ENCODE data around the gene GTPBP4. TPM values are rescaled to one million over a fixed set of nuclear protein-coding genes. Genes with fewer than 3 reads are reported as not detected.

The GTPBP4 gene
- total and polyA plus RNA-seq, 2 donors, result 32.0 to 39.4 TPM

DNA sequence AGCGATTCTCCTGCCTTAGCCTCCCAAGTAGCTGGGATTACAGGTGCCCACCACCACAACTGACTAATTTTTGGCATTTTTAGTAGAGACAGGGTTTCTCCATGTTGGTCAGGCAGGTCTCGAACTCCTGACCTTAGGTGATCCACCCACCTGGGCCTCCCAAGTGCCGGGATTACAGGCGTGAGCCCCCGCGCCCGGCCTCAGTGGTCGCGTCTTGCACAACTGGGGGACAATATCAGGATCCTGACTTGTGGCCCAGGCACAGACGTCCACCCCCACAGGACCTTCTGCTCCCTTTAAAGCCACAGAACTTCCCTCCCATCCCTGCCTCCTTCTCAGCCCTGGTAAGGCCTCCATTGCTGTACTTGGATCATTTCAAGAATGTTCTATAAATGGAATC is 39.9 kb upstream of the GTPBP4 start:
- H3K36me3 ChIP-seq (ENCODE audit: control insufficient read depth in 2 of 2, insufficient read depth in 2 of 2, low read length in 1 of 2), result no peaks in the 10 kb centered on the region
- no peaks in the 10 kb centered on the region for H3K27me3 ChIP-seq (ENCODE audit: control insufficient read depth in 2 of 2, insufficient read depth in 1 of 2, low read length in 1 of 2)
- no peak overlapping the region for H3K4me3 ChIP-seq (ENCODE audit: low read length in 2 of 2)
- H3K4me1 ChIP-seq (ENCODE audit: control insufficient read depth in 2 of 2, insufficient read depth in 2 of 2, low read length in 2 of 2), result no peaks in the 10 kb centered on the region
- no peak for DNase-seq (ENCODE audit: low read depth in 6 of 9, low spot score in 9 of 9)
- no peak overlapping the region for H3K27ac ChIP-seq (ENCODE audit: low read depth in 1 of 2, low read length in 1 of 2)
- no peaks in the 10 kb centered on the region for H3K9me3 ChIP-seq (ENCODE audit: control insufficient read depth in 2 of 2, insufficient read depth in 1 of 2, low read length in 1 of 2)
- WGBS, result 97% methylated on average over 10 of the region's 10 CpGs

DNA sequence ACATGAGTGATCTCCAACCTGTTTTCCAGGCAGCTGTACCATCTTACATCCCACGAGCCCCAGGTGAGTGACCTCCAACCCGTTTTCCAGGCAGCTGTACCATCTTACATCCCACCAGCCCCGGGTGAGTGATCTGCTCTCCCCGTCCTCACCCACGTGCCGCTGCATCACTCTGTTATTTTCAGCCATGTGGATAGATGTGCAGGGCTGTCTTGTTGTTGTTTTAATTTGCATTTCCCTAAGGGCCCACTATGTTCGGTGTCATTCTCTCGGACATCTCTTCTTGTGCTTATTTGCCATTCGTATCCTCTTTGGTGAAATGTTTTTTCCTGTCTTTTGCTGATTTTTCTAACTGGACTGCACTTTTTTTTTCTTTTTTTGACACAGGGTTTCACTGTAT is 38.8 kb upstream of the GTPBP4 start:
- Histone ChIP-seq H3K4me3 (ENCODE audit: low read length in 2 of 2) (no peak overlapping the region), H3K4me1 (ENCODE audit: control insufficient read depth in 2 of 2, insufficient read depth in 2 of 2, low read length in 2 of 2) (no peaks in the 10 kb centered on the region), H3K27ac (ENCODE audit: low read depth in 1 of 2, low read length in 1 of 2) (no peak overlapping the region), H3K27me3 (ENCODE audit: control insufficient read depth in 2 of 2, insufficient read depth in 1 of 2, low read length in 1 of 2) (no peaks in the 10 kb centered on the region), H3K36me3 (ENCODE audit: control insufficient read depth in 2 of 2, insufficient read depth in 2 of 2, low read length in 1 of 2) (no peaks in the 10 kb centered on the region), H3K9me3 (ENCODE audit: control insufficient read depth in 2 of 2, insufficient read depth in 1 of 2, low read length in 1 of 2) (no peaks in the 10 kb centered on the region)
- 94% methylated on average over 9 of the region's 9 CpGs for WGBS
- no peak for DNase-seq (ENCODE audit: low read depth in 6 of 9, low spot score in 9 of 9)

DNA sequence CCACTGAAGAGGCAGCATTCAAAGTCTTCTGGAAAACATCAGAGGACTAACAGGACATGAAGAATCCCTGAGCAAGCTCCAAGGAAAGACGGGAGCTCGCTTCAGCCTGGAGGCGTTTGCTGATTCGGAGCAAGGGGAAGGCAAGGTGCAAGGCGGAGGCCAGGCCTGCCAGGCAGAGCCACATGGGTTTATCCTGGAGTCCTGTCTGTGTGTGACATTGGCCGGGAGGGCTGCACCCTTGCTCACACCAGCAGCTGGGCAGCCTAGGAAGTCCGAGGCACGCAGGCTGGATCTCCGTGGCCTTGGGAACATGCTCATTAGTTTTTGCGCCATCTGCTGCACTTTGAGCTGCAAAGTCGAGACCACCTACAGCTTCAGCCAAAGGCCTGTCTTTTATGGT is 34.4 kb upstream of the GTPBP4 start:
- H3K9me3 ChIP-seq (ENCODE audit: control insufficient read depth in 2 of 2, insufficient read depth in 1 of 2, low read length in 1 of 2), result no peaks in the 10 kb centered on the region
- WGBS, result 97% methylated on average over 11 of the region's 11 CpGs
- no peak for DNase-seq (ENCODE audit: low read depth in 6 of 9, low spot score in 9 of 9)

DNA sequence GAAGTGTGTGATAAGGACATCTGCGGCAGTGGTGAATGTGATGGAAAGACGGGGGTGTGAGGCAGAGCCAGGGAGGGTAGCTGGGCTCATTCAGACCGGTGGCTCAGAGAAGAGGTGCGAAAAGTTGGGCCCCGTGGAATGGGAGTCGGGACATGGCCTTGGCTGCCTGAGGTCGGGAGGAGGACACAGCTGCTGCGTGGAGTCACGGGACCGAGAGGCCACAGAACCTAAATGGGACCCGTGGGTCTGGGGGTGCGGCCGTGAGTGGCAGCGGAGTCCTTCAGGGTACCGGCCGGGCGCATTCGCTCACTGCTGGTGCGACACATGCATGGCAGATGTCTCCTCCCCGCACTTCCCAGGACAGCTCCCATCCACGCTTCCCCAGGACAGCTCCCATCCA is 33.8 kb upstream of the GTPBP4 start:
- Histone ChIP-seq H3K36me3 (ENCODE audit: control insufficient read depth in 2 of 2, insufficient read depth in 2 of 2, low read length in 1 of 2) (no peaks in the 10 kb centered on the region), H3K27me3 (ENCODE audit: control insufficient read depth in 2 of 2, insufficient read depth in 1 of 2, low read length in 1 of 2) (peaks cover 0 to 2% of the 10 kb centered on the region in 2 donors), H3K9me3 (ENCODE audit: control insufficient read depth in 2 of 2, insufficient read depth in 1 of 2, low read length in 1 of 2) (no peaks in the 10 kb centered on the region), H3K27ac (ENCODE audit: low read depth in 1 of 2, low read length in 1 of 2) (no peak overlapping the region), H3K4me3 (ENCODE audit: low read length in 2 of 2) (no peak overlapping the region), H3K4me1 (ENCODE audit: control insufficient read depth in 2 of 2, insufficient read depth in 2 of 2, low read length in 2 of 2) (no peaks in the 10 kb centered on the region)
- no peak for DNase-seq (ENCODE audit: low read depth in 6 of 9, low spot score in 9 of 9)
- 96% methylated on average over 21 of the region's 21 CpGs for WGBS

More for the DNA sequence above, 34.4 kb upstream of the GTPBP4 start:
- H3K27ac ChIP-seq (ENCODE audit: low read depth in 1 of 2, low read length in 1 of 2), result no peak overlapping the region
- no peaks in the 10 kb centered on the region for H3K4me1 ChIP-seq (ENCODE audit: control insufficient read depth in 2 of 2, insufficient read depth in 2 of 2, low read length in 2 of 2)
- H3K36me3 ChIP-seq (ENCODE audit: control insufficient read depth in 2 of 2, insufficient read depth in 2 of 2, low read length in 1 of 2), result no peaks in the 10 kb centered on the region
- peaks cover 0 to 1% of the 10 kb centered on the region in 2 donors for H3K27me3 ChIP-seq (ENCODE audit: control insufficient read depth in 2 of 2, insufficient read depth in 1 of 2, low read length in 1 of 2)
- no peak overlapping the region for H3K4me3 ChIP-seq (ENCODE audit: low read length in 2 of 2)

DNA sequence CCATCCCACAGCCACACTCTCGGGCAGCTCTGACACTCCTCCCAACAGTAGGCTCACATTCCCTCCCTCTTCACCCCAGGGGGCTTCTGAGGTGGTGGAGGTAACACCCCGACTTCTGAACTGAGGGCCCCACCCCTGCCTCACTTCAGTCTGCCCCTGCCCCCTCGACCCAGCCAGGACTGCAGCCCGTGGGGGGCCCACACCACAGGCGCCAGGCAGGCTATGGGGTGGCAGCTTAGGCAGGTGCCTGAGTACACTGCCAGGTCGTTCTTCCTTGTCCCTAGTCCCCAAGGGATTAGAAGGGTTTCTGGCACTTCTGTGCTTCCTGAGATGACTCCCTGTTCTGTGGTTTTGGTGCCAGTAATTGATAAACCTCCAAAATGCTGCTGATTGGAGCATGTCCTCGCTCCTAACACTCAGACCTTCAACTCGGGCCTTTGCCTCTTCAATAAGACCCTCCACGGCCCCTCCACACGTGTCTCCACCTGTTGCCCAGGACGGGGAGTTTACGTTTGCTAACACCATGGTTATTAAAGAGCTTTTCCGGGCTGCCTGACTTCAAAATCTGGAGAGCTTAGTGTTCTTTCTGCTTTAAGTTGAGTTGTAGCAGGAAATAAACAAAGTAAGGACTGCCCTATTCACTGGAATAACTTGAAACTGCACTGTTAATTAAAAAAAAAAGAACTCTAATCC is 33.0 kb upstream of the GTPBP4 start:
- Histone ChIP-seq H3K9me3 (ENCODE audit: control insufficient read depth in 2 of 2, insufficient read depth in 1 of 2, low read length in 1 of 2) (no peaks in the 10 kb centered on the region), H3K36me3 (ENCODE audit: control insufficient read depth in 2 of 2, insufficient read depth in 2 of 2, low read length in 1 of 2) (no peaks in the 10 kb centered on the region), H3K4me1 (ENCODE audit: control insufficient read depth in 2 of 2, insufficient read depth in 2 of 2, low read length in 2 of 2) (no peaks in the 10 kb centered on the region), H3K27ac (ENCODE audit: low read depth in 1 of 2, low read length in 1 of 2) (no peak overlapping the region), H3K4me3 (ENCODE audit: low read length in 2 of 2) (no peak overlapping the region), H3K27me3 (ENCODE audit: control insufficient read depth in 2 of 2, insufficient read depth in 1 of 2, low read length in 1 of 2) (peaks cover 0 to 2% of the 10 kb centered on the region in 2 donors)
- 70% methylated on average over 13 of the region's 13 CpGs for WGBS
- DNase-seq (ENCODE audit: low read depth in 6 of 9, low spot score in 9 of 9), result no peak

DNA sequence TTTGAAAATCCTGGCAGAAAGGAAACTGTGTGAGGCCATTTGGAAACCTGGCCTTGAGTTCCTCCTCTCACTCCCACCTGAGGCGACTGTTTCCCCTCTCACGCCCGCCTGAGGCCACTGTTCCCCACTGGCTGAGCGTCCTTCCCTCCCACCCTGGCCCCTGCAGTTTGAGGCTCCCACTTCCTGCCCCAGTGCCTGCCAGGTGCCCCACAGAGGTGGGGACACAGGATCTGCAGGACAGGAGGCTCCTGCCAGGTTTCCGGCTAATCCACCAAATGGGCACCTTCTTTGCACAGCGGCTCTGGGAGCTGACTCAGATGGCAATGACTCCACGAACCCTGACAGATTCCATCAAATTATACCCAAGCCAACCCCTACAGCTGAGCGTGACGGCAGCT is 32.4 kb upstream of the GTPBP4 start:
- H3K27ac ChIP-seq (ENCODE audit: low read depth in 1 of 2, low read length in 1 of 2), result no peak overlapping the region
- H3K36me3 ChIP-seq (ENCODE audit: control insufficient read depth in 2 of 2, insufficient read depth in 2 of 2, low read length in 1 of 2), result no peaks in the 10 kb centered on the region
- H3K4me1 ChIP-seq (ENCODE audit: control insufficient read depth in 2 of 2, insufficient read depth in 2 of 2, low read length in 2 of 2), result no peaks in the 10 kb centered on the region
- H3K9me3 ChIP-seq (ENCODE audit: control insufficient read depth in 2 of 2, insufficient read depth in 1 of 2, low read length in 1 of 2), result no peaks in the 10 kb centered on the region
- DNase-seq (ENCODE audit: low read depth in 6 of 9, low spot score in 9 of 9), result no peak
- no peak overlapping the region for H3K4me3 ChIP-seq (ENCODE audit: low read length in 2 of 2)
- 71% methylated on average over 9 of the region's 9 CpGs for WGBS
- H3K27me3 ChIP-seq (ENCODE audit: control insufficient read depth in 2 of 2, insufficient read depth in 1 of 2, low read length in 1 of 2), result peaks cover 0 to 2% of the 10 kb centered on the region in 2 donors

DNA sequence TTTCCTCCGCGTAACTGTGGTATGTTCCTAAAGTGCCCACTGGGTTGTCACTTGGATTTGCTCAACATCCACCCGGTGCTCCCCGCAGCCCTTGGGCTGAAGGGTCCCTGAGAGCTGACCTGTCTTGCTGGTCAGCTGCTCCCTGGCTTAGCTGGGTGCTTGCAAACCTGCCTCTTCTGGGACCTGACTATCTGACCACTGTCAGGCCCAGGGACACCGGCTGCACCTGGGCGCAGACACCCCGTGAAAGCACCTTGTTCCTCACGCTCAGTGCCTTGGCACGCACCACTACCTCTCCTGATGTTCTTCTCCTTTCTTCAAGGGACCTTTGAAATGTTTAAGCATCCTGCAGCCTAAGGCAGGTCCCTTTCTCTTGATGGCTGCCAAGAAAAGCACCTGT is 30.1 kb upstream of the GTPBP4 start:
- peaks cover 0 to 2% of the 10 kb centered on the region in 2 donors for H3K27me3 ChIP-seq (ENCODE audit: control insufficient read depth in 2 of 2, insufficient read depth in 1 of 2, low read length in 1 of 2)
- WGBS, result 94% methylated on average over 9 of the region's 9 CpGs
- no peak overlapping the region for H3K27ac ChIP-seq (ENCODE audit: low read depth in 1 of 2, low read length in 1 of 2)
- no peaks in the 10 kb centered on the region for H3K9me3 ChIP-seq (ENCODE audit: control insufficient read depth in 2 of 2, insufficient read depth in 1 of 2, low read length in 1 of 2)
- H3K36me3 ChIP-seq (ENCODE audit: control insufficient read depth in 2 of 2, insufficient read depth in 2 of 2, low read length in 1 of 2), result no peaks in the 10 kb centered on the region
- no peak overlapping the region for H3K4me3 ChIP-seq (ENCODE audit: low read length in 2 of 2)
- no peaks in the 10 kb centered on the region for H3K4me1 ChIP-seq (ENCODE audit: control insufficient read depth in 2 of 2, insufficient read depth in 2 of 2, low read length in 2 of 2)
- no peak for DNase-seq (ENCODE audit: low read depth in 6 of 9, low spot score in 9 of 9)

DNA sequence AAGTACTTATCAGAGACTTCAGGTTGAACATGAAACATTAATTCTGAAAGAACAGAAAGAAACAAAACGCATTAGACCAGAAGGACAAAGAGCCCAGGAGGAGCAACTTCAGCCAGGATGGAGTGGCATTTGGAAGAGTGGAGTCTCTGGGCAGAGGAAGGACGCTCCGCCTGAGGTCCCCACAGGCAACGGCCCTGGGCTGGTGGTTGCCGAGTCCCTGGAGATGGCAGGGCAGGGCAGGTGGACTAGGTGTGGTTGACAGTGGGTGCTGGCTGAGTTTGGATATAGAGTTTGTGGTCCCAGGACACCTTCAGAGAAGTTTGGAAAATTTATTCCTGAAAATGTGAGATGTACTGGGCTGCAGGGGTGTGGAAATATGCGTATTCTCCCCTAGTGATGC is 29.4 kb upstream of the GTPBP4 start:
- no peaks in the 10 kb centered on the region for H3K4me1 ChIP-seq (ENCODE audit: control insufficient read depth in 2 of 2, insufficient read depth in 2 of 2, low read length in 2 of 2)
- peaks cover 0 to 2% of the 10 kb centered on the region in 2 donors for H3K27me3 ChIP-seq (ENCODE audit: control insufficient read depth in 2 of 2, insufficient read depth in 1 of 2, low read length in 1 of 2)
- no peaks in the 10 kb centered on the region for H3K36me3 ChIP-seq (ENCODE audit: control insufficient read depth in 2 of 2, insufficient read depth in 2 of 2, low read length in 1 of 2)
- no peak overlapping the region for H3K27ac ChIP-seq (ENCODE audit: low read depth in 1 of 2, low read length in 1 of 2)
- WGBS, result 96% methylated on average over 6 of the region's 6 CpGs
- DNase-seq (ENCODE audit: low read depth in 6 of 9, low spot score in 9 of 9), result no peak
- H3K4me3 ChIP-seq (ENCODE audit: low read length in 2 of 2), result no peak overlapping the region
- no peaks in the 10 kb centered on the region for H3K9me3 ChIP-seq (ENCODE audit: control insufficient read depth in 2 of 2, insufficient read depth in 1 of 2, low read length in 1 of 2)

DNA sequence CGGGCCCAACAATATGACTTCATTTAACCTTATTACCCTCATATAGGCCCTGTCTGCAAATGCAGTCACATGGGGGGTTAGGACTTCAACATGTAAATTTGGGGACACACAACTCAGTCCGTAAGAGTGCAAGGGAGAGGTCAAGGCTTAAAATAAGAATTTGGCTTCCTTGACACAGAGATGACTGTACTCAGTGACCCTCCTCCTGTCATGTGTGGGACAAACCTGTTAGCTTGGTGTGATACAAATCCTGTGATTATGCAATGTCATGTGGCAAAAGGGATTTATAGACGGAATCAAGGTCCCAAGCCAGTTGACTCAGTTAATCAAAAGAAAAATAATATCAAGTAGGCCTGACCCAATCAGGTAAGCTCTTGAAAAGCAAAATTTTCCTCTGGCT is 25.9 kb upstream of the GTPBP4 start:
- no peak for DNase-seq (ENCODE audit: low read depth in 6 of 9, low spot score in 9 of 9)
- H3K4me3 ChIP-seq (ENCODE audit: low read length in 2 of 2), result no peak overlapping the region
- no peaks in the 10 kb centered on the region for H3K4me1 ChIP-seq (ENCODE audit: control insufficient read depth in 2 of 2, insufficient read depth in 2 of 2, low read length in 2 of 2)
- peaks cover 0 to 18% of the 10 kb centered on the region in 2 donors for H3K9me3 ChIP-seq (ENCODE audit: control insufficient read depth in 2 of 2, insufficient read depth in 1 of 2, low read length in 1 of 2)
- 96% methylated on average over 3 of the region's 3 CpGs for WGBS
- H3K36me3 ChIP-seq (ENCODE audit: control insufficient read depth in 2 of 2, insufficient read depth in 2 of 2, low read length in 1 of 2), result no peaks in the 10 kb centered on the region
- H3K27ac ChIP-seq (ENCODE audit: low read depth in 1 of 2, low read length in 1 of 2), result no peak overlapping the region
- H3K27me3 ChIP-seq (ENCODE audit: control insufficient read depth in 2 of 2, insufficient read depth in 1 of 2, low read length in 1 of 2), result peaks cover 0 to 7% of the 10 kb centered on the region in 2 donors
